Hepatocyte (in vitro differentiated cells): Measurements from ENCODE around the gene ENOX1. TPM values are rescaled to one million over a fixed set of nuclear protein-coding genes. Genes with fewer than 3 reads are reported as not detected.
A peak's percentile ranks its signal among the peaks of the same experiment; 100 is the strongest.

Source experiments
- DNase-seq: peaks from one replicate; pipeline ENCODE4 v3.0.0-alpha.2; 2016; ENCODE audit warnings: low spot score
- H2AFZ ChIP-seq: fragments of 200-600 bp; sonication (generic); 2 replicates; pipeline ENCODE4 v1.6.0; 2016; ENCODE audit warnings: antibody characterized with exemption, mild to moderate bottlenecking
- H3K27ac ChIP-seq: fragments of 200-600 bp; sonication (generic); 2 replicates; pipeline ENCODE4 v1.5.1; 2016; ENCODE audit warnings: mild to moderate bottlenecking
- H3K27me3 ChIP-seq: fragments of 200-600 bp; sonication (generic); 2 replicates; pipeline ENCODE4 v1.6.1; 2016
- H3K36me3 ChIP-seq: fragments of 200-600 bp; sonication (generic); replicated peaks from 2 replicates; pipeline ENCODE4 v1.5.1; 2016; ENCODE audit warnings: low read depth; ENCODE audit not compliant: insufficient read depth
- H3K4me1 ChIP-seq: fragments of 200-600 bp; sonication (generic); 2 replicates; pipeline ENCODE4 v1.5.1; 2016; ENCODE audit warnings: mild to moderate bottlenecking, moderate library complexity; ENCODE audit not compliant: insufficient read depth
- H3K4me2 ChIP-seq: fragments of 200-600 bp; sonication (generic); 2 replicates; pipeline ENCODE4 v1.6.0; 2016
- H3K4me3 ChIP-seq: fragments of 200-600 bp; sonication (generic); 2 replicates; pipeline ENCODE4 v1.5.1; 2016; ENCODE audit warnings: mild to moderate bottlenecking
- H3K79me2 ChIP-seq: fragments of 200-600 bp; sonication (generic); 2 replicates; pipeline ENCODE4 v1.6.0; 2017; ENCODE audit warnings: mild to moderate bottlenecking
- H3K9me2 ChIP-seq: fragments of 200-600 bp; sonication (generic); replicated peaks from 2 replicates; pipeline ENCODE4 v1.6.0; 2017; ENCODE audit warnings: mild to moderate bottlenecking; ENCODE audit not compliant: insufficient read depth
- H3K9me3 ChIP-seq: fragments of 200-600 bp; sonication (generic); 2 replicates; pipeline ENCODE4 v1.5.1; 2016; ENCODE audit warnings: low read depth, mild to moderate bottlenecking
- H4K20me1 ChIP-seq: fragments of 200-600 bp; sonication (generic); 2 replicates; pipeline ENCODE4 v1.6.0; 2016; ENCODE audit warnings: mild to moderate bottlenecking; ENCODE audit not compliant: insufficient read depth, poor library complexity, severe bottlenecking
- EZH2 ChIP-seq: fragments of 200-600 bp; sonication (generic); IDR thresholded peaks from 2 replicates; pipeline ENCODE4 v1.6.1; 2016; ENCODE audit warnings: antibody characterized with exemption, mild to moderate bottlenecking, borderline replicate concordance
- EZH2phosphoT487 ChIP-seq: fragments of 200-600 bp; sonication (generic); IDR thresholded peaks from one replicate; pipeline ENCODE4 v1.6.1; 2018; ENCODE audit warnings: antibody characterized with exemption, mild to moderate bottlenecking, low read depth, moderate library complexity; ENCODE audit not compliant: unreplicated experiment, severe bottlenecking
- WGBS: methylation state at CpG from one replicate; pipeline ENCODE4 v1.1.6; 2016; ENCODE audit warnings: low lambda C conversion rate; ENCODE audit errors: missing lambda C conversion rate; 5-methylcytosine and 5-hydroxymethylcytosine counted together
- polyA plus RNA-seq: library from polyadenylated mRNA; unstranded; fragments of >200 nt; fragmentation: Nextera tagmentation; extraction: Ambion mirVana; gene quantifications from 2 replicates; pipeline ENCODE4 v1.2.1, GENCODE V29; 2016
- total RNA-seq: library from RNA; depleted of rRNA; stranded (reverse); fragments of >200 nt; gene quantifications from 2 replicates; pipeline ENCODE4 v1.2.3, GENCODE V29; 2014
- TF ChIP-seq, protein P1 (sequence below): fragments of 200-600 bp; sonication (generic); IDR thresholded peaks from 2 replicates; pipeline ENCODE4 v1.5.1; 2016; ENCODE audit warnings: antibody characterized with exemption, mild to moderate bottlenecking; ENCODE audit not compliant: poor library complexity

The ENOX1 gene
- total and polyA plus RNA-seq, 2 experiments from 2014 or later: 2.4 to 4.0 TPM

DNA sequence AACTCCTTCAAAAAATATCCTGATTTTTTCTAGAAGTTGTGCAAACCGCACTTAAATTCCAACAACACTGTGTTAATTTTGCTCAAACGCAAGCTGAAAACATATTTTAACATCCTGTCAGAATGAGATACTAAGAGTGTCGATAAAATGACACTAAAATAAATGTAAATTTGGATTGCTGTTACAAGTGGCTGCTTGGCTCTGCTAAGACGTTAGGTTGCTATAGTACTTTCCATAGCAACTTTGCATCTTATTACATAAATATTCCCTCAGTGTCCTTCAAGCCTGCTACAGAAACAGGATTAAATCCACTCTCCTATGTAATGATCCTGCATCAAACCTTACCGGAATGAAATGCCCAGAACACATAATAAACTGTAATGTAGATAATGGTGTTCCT is 471.2 kb downstream of the ENOX1 start:
- H2AFZ ChIP-seq: no peak overlapping the region
- WGBS: 87% methylated on average over 5 of the region's 5 CpGs
- no peak overlapping the region for H3K4me3 ChIP-seq
- no peak overlapping the region for H3K4me2 ChIP-seq
- no peaks in the 10 kb centered on the region for H3K9me2 ChIP-seq
- peaks cover 12% of the 10 kb centered on the region for H3K4me1 ChIP-seq
- no peaks in the 10 kb centered on the region for H3K79me2 ChIP-seq
- H3K36me3 ChIP-seq: no peaks in the 10 kb centered on the region
- H3K27me3 ChIP-seq: no peaks in the 10 kb centered on the region
- TF ChIP-seq EZH2phosphoT487: no peak
- no peaks in the 10 kb centered on the region for H3K9me3 ChIP-seq
- H4K20me1 ChIP-seq: no peaks in the 10 kb centered on the region
- no peak for DNase-seq
- H3K27ac ChIP-seq: no peak overlapping the region

DNA sequence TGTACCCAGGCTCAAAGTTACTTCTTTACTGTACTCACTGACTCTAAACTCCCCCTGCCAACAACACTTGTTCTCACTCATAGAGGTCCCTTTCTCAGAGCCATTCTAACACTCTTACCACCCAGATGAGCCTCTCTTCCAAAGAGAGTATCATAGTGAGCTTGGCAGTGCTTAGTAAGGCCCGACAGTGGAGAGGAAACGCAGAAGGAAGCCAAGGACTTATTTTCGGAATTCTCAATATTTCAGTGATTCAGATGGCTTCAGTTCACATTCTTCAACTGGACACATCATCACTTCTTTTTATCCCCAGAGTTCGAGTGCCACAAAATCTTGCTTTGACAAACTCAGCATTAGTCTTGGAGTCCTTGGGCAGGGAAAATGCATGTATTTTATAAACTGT is 477.5 kb downstream of the ENOX1 start:
- Histone ChIP-seq H3K4me1 (peaks cover 9% of the 10 kb centered on the region), H3K79me2 (no peaks in the 10 kb centered on the region), H3K27me3 (no peaks in the 10 kb centered on the region), H3K9me3 (no peaks in the 10 kb centered on the region), H2AFZ (no peak overlapping the region), H3K36me3 (no peaks in the 10 kb centered on the region), H4K20me1 (no peaks in the 10 kb centered on the region), H3K4me2 (no peak overlapping the region), H3K9me2 (no peaks in the 10 kb centered on the region), H3K4me3 (no peak overlapping the region), H3K27ac (no peak overlapping the region)
- WGBS: 72% methylated on average over 4 of the region's 4 CpGs
- DNase-seq: no peak
- TF ChIP-seq EZH2: no peak
- TF ChIP-seq, protein P1, sequence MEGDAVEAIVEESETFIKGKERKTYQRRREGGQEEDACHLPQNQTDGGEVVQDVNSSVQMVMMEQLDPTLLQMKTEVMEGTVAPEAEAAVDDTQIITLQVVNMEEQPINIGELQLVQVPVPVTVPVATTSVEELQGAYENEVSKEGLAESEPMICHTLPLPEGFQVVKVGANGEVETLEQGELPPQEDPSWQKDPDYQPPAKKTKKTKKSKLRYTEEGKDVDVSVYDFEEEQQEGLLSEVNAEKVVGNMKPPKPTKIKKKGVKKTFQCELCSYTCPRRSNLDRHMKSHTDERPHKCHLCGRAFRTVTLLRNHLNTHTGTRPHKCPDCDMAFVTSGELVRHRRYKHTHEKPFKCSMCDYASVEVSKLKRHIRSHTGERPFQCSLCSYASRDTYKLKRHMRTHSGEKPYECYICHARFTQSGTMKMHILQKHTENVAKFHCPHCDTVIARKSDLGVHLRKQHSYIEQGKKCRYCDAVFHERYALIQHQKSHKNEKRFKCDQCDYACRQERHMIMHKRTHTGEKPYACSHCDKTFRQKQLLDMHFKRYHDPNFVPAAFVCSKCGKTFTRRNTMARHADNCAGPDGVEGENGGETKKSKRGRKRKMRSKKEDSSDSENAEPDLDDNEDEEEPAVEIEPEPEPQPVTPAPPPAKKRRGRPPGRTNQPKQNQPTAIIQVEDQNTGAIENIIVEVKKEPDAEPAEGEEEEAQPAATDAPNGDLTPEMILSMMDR: no peak
- no peak for TF ChIP-seq EZH2phosphoT487

DNA sequence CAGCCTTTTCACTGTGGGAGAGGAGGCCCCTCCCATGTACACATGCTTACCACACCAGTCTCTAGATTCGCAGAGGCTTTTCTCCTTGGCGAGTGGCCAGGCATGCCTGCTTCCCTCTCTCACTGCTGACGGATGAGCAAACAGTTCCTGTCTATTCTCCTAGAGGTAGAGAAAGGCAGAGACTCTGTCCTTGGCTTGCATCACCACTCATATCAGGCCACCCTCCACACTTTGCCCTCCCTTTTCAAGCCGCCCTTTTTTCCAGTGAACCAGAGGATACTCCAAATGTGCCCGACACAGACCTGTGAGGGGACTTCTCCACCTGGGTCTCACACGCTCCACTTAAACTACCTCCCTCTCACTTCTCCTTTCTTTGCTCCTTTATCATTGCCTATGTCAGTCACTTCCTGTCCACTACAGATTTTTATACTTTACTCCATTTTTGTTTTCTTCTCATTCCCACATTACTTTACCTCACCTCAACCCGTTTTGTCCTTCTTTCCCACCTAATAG is 478.8 kb downstream of the ENOX1 start:
- Histone ChIP-seq H2AFZ (no peak overlapping the region), H3K9me3 (no peaks in the 10 kb centered on the region), H3K4me2 (no peak overlapping the region), H3K4me3 (no peak overlapping the region), H3K36me3 (no peaks in the 10 kb centered on the region), H3K27ac (peak overlapping the region; percentile 74), H3K4me1 (peaks cover 12% of the 10 kb centered on the region), H3K9me2 (no peaks in the 10 kb centered on the region), H3K79me2 (no peaks in the 10 kb centered on the region), H3K27me3 (no peaks in the 10 kb centered on the region), H4K20me1 (no peaks in the 10 kb centered on the region)
- TF ChIP-seq, protein P1: no peak
- no peak for TF ChIP-seq EZH2
- no peak for TF ChIP-seq EZH2phosphoT487
- 43% methylated on average over 7 of the region's 7 CpGs for WGBS
- peak; percentile 92 for DNase-seq

DNA sequence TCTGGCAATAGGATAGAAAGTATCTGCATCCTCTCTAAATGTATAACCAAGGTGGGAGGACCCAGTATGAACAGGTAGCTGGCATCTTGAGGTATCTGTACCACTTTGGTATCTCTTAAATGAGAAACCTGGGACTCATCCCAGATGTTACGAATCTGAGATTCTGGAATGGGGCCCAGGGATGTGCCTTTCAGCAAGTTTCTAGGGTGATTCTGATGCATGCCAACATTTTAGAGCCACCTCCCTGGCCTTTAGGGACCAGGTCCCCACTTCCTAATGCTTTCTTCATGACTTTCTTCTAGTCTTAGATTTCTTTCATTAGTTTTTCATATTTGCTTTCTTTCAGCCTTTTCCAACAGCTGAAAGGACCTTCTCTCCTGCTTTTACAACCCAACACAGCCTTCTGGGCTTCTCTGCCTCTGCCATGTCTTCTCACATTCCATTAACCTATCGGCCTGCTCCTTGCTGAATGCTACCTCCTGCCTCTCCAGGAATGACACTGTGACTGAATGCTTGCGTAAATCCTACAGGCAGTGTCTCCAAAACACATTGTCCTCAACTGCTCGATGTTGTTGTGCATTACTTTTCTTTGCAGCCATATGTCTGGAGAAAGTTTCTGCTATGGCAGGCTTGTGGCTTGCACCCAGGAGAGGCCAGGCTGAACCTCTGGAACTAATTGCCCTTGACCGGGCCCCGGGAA is 479.4 kb downstream of the ENOX1 start:
- DNase-seq: no peak
- Histone ChIP-seq H3K9me2 (no peaks in the 10 kb centered on the region), H3K36me3 (no peaks in the 10 kb centered on the region), H3K79me2 (no peaks in the 10 kb centered on the region), H3K4me2 (peak overlapping the region; percentile 17), H4K20me1 (no peaks in the 10 kb centered on the region), H3K9me3 (no peaks in the 10 kb centered on the region), H3K27ac (peak overlapping the region; percentile 22), H2AFZ (no peak overlapping the region), H3K4me3 (no peak overlapping the region), H3K4me1 (peaks cover 14% of the 10 kb centered on the region), H3K27me3 (no peaks in the 10 kb centered on the region)
- WGBS: 52% methylated on average over 6 of the region's 6 CpGs
- TF ChIP-seq, protein P1: no peak
- TF ChIP-seq EZH2phosphoT487: no peak
- no peak for TF ChIP-seq EZH2
